CD14-positive monocyte (primary cell): ENCODE results near the gene SLCO2A1. TPM values are rescaled to one million over a fixed set of nuclear protein-coding genes. Genes with fewer than 3 reads are reported as not detected.
A peak's percentile ranks its signal among the peaks of the same experiment; 100 is the strongest.

Source experiments
- DNase-seq, 3 donors: peaks; one replicate each; pipeline ENCODE4 v3.0.0-alpha.2; 2011 to 2022
- H2AFZ ChIP-seq: 2 replicates; pipeline ENCODE4 v1.6.0; 2012; ENCODE audit warnings: mild to moderate bottlenecking, low read depth, low read length, inconsistent platforms; ENCODE audit not compliant: insufficient read depth, poor library complexity, severe bottlenecking
- H3K27ac ChIP-seq, 2 donors: 1 replicate in 1 of 2; 2 replicates in 1 of 2; pipeline ENCODE4 v1.5.1; 2012 to 2013; ENCODE audit warnings: low read length in 2 of 2, control low read depth in 1 of 2, inconsistent platforms in 1 of 2, low read depth in 1 of 2, mild to moderate bottlenecking in 1 of 2
- H3K27me3 ChIP-seq, 2 donors: one replicate each; pipeline versions ENCODE4 v1.6.0 to v1.6.1; 2011 to 2013; ENCODE audit warnings: low read length in 2 of 2; ENCODE audit not compliant: control insufficient read depth in 2 of 2, insufficient read depth in 2 of 2
- H3K36me3 ChIP-seq, 2 donors: replicated peaks in 1 of 2; 1 replicate in 1 of 2; 2 replicates in 1 of 2; pipeline versions ENCODE4 v1.5.1 to v1.6.1; 2012 to 2013; ENCODE audit warnings: low read length in 2 of 2, control low read depth in 1 of 2, inconsistent platforms in 1 of 2, mild to moderate bottlenecking in 1 of 2; ENCODE audit not compliant: insufficient read depth in 2 of 2, control insufficient read depth in 1 of 2
- H3K4me1 ChIP-seq, 2 donors: 1 replicate in 1 of 2; 2 replicates in 1 of 2; pipeline versions ENCODE4 v1.5.1 to v1.6.1; 2012 to 2013; ENCODE audit warnings: low read length in 2 of 2, control low read depth in 1 of 2, inconsistent platforms in 1 of 2, mild to moderate bottlenecking in 1 of 2, moderate library complexity in 1 of 2; ENCODE audit not compliant: insufficient read depth in 2 of 2, control insufficient read depth in 1 of 2
- H3K4me2 ChIP-seq: replicated peaks from 2 replicates; pipeline ENCODE3; 2012; ENCODE audit warnings: low read length, moderate library complexity, mild to moderate bottlenecking; ENCODE audit not compliant: poor library complexity, severe bottlenecking; ENCODE audit errors: extremely low read depth
- H3K4me3 ChIP-seq, 3 experiments: fragments of 200-600 bp in 1 of 3; sonication (generic) in 1 of 3; replicated peaks in 1 of 3; 1 replicate in 2 of 3; 2 replicates in 1 of 3; pipeline ENCODE4 v1.5.1; 2011 to 2013; ENCODE audit warnings: low read length in 3 of 3, mild to moderate bottlenecking in 3 of 3, control low read depth in 2 of 3, low read depth in 2 of 3, inconsistent platforms in 1 of 3, moderate library complexity in 1 of 3
- H3K79me2 ChIP-seq: 2 replicates; pipeline ENCODE4 v1.6.0; 2012; ENCODE audit warnings: mild to moderate bottlenecking, control low read depth, inconsistent platforms, low read length, moderate library complexity; ENCODE audit not compliant: insufficient read depth
- H3K9ac ChIP-seq: 2 replicates; pipeline ENCODE4 v1.6.0; 2017; ENCODE audit warnings: low read length, mild to moderate bottlenecking; ENCODE audit not compliant: insufficient read depth, poor library complexity, severe bottlenecking
- H3K9me3 ChIP-seq, 2 donors: replicated peaks in 1 of 2; 1 replicate in 1 of 2; 2 replicates in 1 of 2; pipeline versions ENCODE4 v1.5.1 to v1.6.1; 2012 to 2013; ENCODE audit warnings: low read length in 2 of 2, control low read depth in 1 of 2; ENCODE audit not compliant: control insufficient read depth in 1 of 2, insufficient read depth in 1 of 2
- H4K20me1 ChIP-seq: 2 replicates; pipeline ENCODE4 v1.6.0; 2012; ENCODE audit warnings: mild to moderate bottlenecking, low read length, control low read depth, moderate library complexity; ENCODE audit not compliant: insufficient read depth
- H3K27ac Mint-ChIP-seq, 7 donors: one replicate each; pipeline ENCODE4 v1.8.0; 2020; ENCODE audit warnings: mild to moderate bottlenecking in 7 of 7, mixed read lengths in 7 of 7, moderate library complexity in 6 of 7, inconsistent platforms in 2 of 7
- H3K27me3 Mint-ChIP-seq, 3 donors: one replicate each; pipeline ENCODE4 v1.8.0; 2021 to 2022; ENCODE audit warnings: low read depth in 3 of 3, mild to moderate bottlenecking in 3 of 3, mixed read lengths in 3 of 3, moderate library complexity in 3 of 3, inconsistent platforms in 1 of 3
- H3K36me3 Mint-ChIP-seq, 2 donors: one replicate each; pipeline ENCODE4 v1.8.0; 2020; ENCODE audit warnings: mixed read lengths in 2 of 2, inconsistent platforms in 1 of 2, mild to moderate bottlenecking in 1 of 2
- H3K4me1 Mint-ChIP-seq: one replicate; pipeline ENCODE4 v1.8.0; 2020; ENCODE audit warnings: mild to moderate bottlenecking, mixed read lengths
- H3K4me3 Mint-ChIP-seq, 2 donors: one replicate each; pipeline ENCODE4 v1.8.0; 2020; ENCODE audit warnings: mild to moderate bottlenecking in 2 of 2, mixed read lengths in 2 of 2, moderate library complexity in 1 of 2
- H3K9me3 Mint-ChIP-seq, 7 donors: one replicate each; pipeline ENCODE4 v1.8.0; 2020 to 2022; ENCODE audit warnings: mixed read lengths in 7 of 7, mild to moderate bottlenecking in 6 of 7, moderate library complexity in 6 of 7, inconsistent platforms in 2 of 7
- CTCF ChIP-seq: fragments of 200-600 bp; IDR thresholded peaks from one replicate; pipeline ENCODE4 v1.8.0; 2022; ENCODE audit warnings: antibody characterized with exemption, mild to moderate bottlenecking
- WGBS: methylation state at CpG from one replicate; pipeline ENCODE4 v1.1.5; 2013; ENCODE audit warnings: missing lambda C conversion rate; ENCODE audit not compliant: insufficient coverage; 5-methylcytosine and 5-hydroxymethylcytosine counted together
- intact Hi-C, 2 donors: fragments of 100-400 bp; cut with micrococcal nuclease; formaldehyde crosslinking; loops; one replicate each; pipeline versions ENCODE4 v1.15.0 to v1.15.1; 2023
- polyA plus RNA-seq, 3 donors: library from polyadenylated mRNA; depleted of rRNA in 1 of 3; unstranded in 2 of 3; stranded (reverse) in 1 of 3; fragments of 300-500 nt in 2 of 3; fragments of >200 nt in 1 of 3; fragmentation: Illumina TruSeq in 2 of 3; gene quantifications; 1 replicate in 2 of 3; 2 replicates in 1 of 3; pipeline ENCODE4 v1.2.3, GENCODE V29; 2012 to 2021

The SLCO2A1 gene
- polyA plus RNA-seq, 3 donors = 0.12 TPM; not detected in 2

- DNase-seq = no peak
- no peaks in the 10 kb centered on the region for H3K9me3 ChIP-seq
- H3K4me3 Mint-ChIP-seq = peak overlapping the region in 1 of 2 donors; percentile 51
- no peak for TF ChIP-seq CTCF
- H3K36me3 Mint-ChIP-seq = no peaks in the 10 kb centered on the region
- intact Hi-C loops = no loop called here
- H3K27me3 Mint-ChIP-seq = peaks cover 0 to 5% (median 0%) of the 10 kb centered on the region in 3 donors
- H3K27ac ChIP-seq = no peak overlapping the region
- no peak overlapping the region for H3K4me3 ChIP-seq
- H3K4me1 Mint-ChIP-seq = peaks cover 4% of the 10 kb centered on the region
- no peaks in the 10 kb centered on the region for H3K27me3 ChIP-seq
- WGBS = 90% methylated on average over 5 of the region's 9 CpGs
- no peaks in the 10 kb centered on the region for H3K36me3 ChIP-seq
- H3K4me2 ChIP-seq = no peak overlapping the region
- H4K20me1 ChIP-seq = no peaks in the 10 kb centered on the region
- H3K4me1 ChIP-seq = no peaks in the 10 kb centered on the region
- H3K9me3 Mint-ChIP-seq = no peaks in the 10 kb centered on the region
- H3K79me2 ChIP-seq = no peaks in the 10 kb centered on the region
- H3K27ac Mint-ChIP-seq = peak overlapping the region in 1 of 7 donors; percentile 47
- no peak overlapping the region for H2AFZ ChIP-seq
- no peak overlapping the region for H3K9ac ChIP-seq
Observed at GRCh38 chr3:133983576-133984560, 45.9 kb downstream of the SLCO2A1 start.

DNA sequence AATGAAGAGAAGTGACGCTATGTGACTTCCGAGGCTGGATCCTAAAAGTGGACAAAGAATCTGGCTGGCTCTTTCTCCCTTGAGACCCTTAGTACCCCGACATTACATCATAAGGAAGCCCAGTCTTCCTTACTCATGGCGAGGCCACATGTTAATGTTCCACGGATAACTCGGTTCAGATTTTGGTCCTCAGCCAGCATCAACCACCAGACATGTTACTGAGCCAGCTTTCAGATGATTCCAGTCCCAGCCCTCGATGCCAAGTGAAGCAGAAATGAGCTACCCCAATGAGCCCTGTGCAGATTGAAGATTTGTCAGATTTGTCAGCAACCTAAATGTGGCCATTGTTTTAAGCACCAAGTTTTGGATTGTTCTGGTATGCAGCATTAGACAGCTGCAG is 46.6 kb downstream of the SLCO2A1 start:
- Histone ChIP-seq H2AFZ (no peak overlapping the region), H4K20me1 (no peaks in the 10 kb centered on the region), H3K79me2 (no peaks in the 10 kb centered on the region), H3K27me3 (no peaks in the 10 kb centered on the region), H3K4me1 (no peaks in the 10 kb centered on the region), H3K27ac (no peak overlapping the region), H3K4me3 (no peak overlapping the region), H3K36me3 (no peaks in the 10 kb centered on the region), H3K9ac (no peak overlapping the region), H3K4me2 (no peak overlapping the region), H3K9me3 (no peaks in the 10 kb centered on the region)
- no peak for TF ChIP-seq CTCF
- 93% methylated on average over 7 of the region's 7 CpGs for WGBS
- Mint-ChIP-seq H3K9me3 (no peaks in the 10 kb centered on the region), H3K27me3 (peaks cover 0 to 7% (median 0%) of the 10 kb centered on the region in 3 donors), H3K4me1 (peaks cover 4% of the 10 kb centered on the region), H3K27ac (no peak overlapping the region), H3K36me3 (no peaks in the 10 kb centered on the region), H3K4me3 (no peak overlapping the region)
- no peak for DNase-seq
- intact Hi-C loops = no loop called here
